ENCODE results near the gene SLC2A9. TPM values are rescaled to one million over a fixed set of nuclear protein-coding genes. Genes with fewer than 3 reads are reported as not detected.

Gene SLC2A9
- polyA plus RNA-seq, 2 of the 4 experiments (the other 2 are of a cell fraction): 0.62 to 0.70 TPM

DNA sequence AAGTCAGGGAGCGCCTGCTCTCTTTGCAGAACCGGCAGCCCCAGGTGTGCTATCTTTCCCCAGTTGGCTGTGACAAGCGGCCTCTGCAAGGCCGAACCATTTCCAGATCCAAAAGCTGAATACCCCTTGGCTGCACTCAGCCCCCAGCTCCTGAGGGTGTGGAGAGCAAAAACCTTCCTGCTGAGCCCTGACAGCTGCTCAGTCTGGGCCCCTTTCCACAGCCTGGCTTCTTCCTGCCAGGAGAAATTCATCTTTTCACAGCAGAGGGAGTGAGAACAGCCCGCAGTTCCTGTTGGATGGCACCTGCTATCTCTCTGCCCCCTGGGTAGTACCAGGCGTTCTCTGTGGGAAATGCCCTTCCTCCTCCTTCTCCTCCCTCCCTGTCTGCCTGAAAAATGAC is 161.5 kb downstream of the SLC2A9 start:
- 4% methylated on average over 6 of the region's 6 CpGs for WGBS (ENCODE audit: missing lambda C conversion rate)
- TF ChIP-seq SREBF2 (IDR thresholded peaks at IDR 0.05) (no peak), ZSCAN20 (CRISPR knock-in tag; IDR thresholded peaks at IDR 0.05) (no peak), RCOR1 (IDR thresholded peaks at IDR 0.05; ENCODE audit: low read depth, low read length) (no peak), NPAS2 (CRISPR knock-in tag; IDR thresholded peaks at IDR 0.05; ENCODE audit: borderline replicate concordance) (no peak), RFX5 (IDR thresholded peaks at IDR 0.05) (no peak), MAZ (IDR thresholded peaks at IDR 0.05; ENCODE audit: borderline replicate concordance, low read depth, low read length) (no peak), FOSL2 (IDR thresholded peaks at IDR 0.05) (no peak), FOSL2 (CRISPR knock-in tag; IDR thresholded peaks at IDR 0.05) (no peak), MYC (IDR thresholded peaks at IDR 0.05; ENCODE audit: borderline replicate concordance, low read length) (no peak), JUNB (IDR thresholded peaks at IDR 0.05) (no peak), HEYL (CRISPR knock-in tag; IDR thresholded peaks at IDR 0.05) (no peak), CBX8 (IDR thresholded peaks at IDR 0.05) (no peak), EHF (CRISPR knock-in tag; IDR thresholded peaks at IDR 0.05) (no peak), CHD2 (IDR thresholded peaks at IDR 0.05; ENCODE audit: low read length, partially characterized antibody) (no peak), JUN (IDR thresholded peaks at IDR 0.05) (no peak), HOXB5 (CRISPR knock-in tag; IDR thresholded peaks at IDR 0.05) (no peak)
- TF ChIP-seq, protein P1, sequence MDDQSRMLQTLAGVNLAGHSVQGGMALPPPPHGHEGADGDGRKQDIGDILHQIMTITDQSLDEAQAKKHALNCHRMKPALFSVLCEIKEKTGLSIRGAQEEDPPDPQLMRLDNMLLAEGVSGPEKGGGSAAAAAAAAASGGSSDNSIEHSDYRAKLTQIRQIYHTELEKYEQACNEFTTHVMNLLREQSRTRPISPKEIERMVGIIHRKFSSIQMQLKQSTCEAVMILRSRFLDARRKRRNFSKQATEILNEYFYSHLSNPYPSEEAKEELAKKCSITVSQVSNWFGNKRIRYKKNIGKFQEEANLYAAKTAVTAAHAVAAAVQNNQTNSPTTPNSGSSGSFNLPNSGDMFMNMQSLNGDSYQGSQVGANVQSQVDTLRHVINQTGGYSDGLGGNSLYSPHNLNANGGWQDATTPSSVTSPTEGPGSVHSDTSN (IDR thresholded peaks at IDR 0.05): no peak
- TF ChIP-seq, protein P2, sequence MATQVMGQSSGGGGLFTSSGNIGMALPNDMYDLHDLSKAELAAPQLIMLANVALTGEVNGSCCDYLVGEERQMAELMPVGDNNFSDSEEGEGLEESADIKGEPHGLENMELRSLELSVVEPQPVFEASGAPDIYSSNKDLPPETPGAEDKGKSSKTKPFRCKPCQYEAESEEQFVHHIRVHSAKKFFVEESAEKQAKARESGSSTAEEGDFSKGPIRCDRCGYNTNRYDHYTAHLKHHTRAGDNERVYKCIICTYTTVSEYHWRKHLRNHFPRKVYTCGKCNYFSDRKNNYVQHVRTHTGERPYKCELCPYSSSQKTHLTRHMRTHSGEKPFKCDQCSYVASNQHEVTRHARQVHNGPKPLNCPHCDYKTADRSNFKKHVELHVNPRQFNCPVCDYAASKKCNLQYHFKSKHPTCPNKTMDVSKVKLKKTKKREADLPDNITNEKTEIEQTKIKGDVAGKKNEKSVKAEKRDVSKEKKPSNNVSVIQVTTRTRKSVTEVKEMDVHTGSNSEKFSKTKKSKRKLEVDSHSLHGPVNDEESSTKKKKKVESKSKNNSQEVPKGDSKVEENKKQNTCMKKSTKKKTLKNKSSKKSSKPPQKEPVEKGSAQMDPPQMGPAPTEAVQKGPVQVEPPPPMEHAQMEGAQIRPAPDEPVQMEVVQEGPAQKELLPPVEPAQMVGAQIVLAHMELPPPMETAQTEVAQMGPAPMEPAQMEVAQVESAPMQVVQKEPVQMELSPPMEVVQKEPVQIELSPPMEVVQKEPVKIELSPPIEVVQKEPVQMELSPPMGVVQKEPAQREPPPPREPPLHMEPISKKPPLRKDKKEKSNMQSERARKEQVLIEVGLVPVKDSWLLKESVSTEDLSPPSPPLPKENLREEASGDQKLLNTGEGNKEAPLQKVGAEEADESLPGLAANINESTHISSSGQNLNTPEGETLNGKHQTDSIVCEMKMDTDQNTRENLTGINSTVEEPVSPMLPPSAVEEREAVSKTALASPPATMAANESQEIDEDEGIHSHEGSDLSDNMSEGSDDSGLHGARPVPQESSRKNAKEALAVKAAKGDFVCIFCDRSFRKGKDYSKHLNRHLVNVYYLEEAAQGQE (IDR thresholded peaks at IDR 0.05): no peak
- TF ChIP-seq, protein P3, sequence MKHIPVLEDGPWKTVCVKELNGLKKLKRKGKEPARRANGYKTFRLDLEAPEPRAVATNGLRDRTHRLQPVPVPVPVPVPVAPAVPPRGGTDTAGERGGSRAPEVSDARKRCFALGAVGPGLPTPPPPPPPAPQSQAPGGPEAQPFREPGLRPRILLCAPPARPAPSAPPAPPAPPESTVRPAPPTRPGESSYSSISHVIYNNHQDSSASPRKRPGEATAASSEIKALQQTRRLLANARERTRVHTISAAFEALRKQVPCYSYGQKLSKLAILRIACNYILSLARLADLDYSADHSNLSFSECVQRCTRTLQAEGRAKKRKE (CRISPR knock-in tag; IDR thresholded peaks at IDR 0.05; ENCODE audit: low read depth): no peak
- TF ChIP-seq, protein P4, sequence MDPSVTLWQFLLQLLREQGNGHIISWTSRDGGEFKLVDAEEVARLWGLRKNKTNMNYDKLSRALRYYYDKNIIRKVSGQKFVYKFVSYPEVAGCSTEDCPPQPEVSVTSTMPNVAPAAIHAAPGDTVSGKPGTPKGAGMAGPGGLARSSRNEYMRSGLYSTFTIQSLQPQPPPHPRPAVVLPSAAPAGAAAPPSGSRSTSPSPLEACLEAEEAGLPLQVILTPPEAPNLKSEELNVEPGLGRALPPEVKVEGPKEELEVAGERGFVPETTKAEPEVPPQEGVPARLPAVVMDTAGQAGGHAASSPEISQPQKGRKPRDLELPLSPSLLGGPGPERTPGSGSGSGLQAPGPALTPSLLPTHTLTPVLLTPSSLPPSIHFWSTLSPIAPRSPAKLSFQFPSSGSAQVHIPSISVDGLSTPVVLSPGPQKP (IDR thresholded peaks at IDR 0.05; ENCODE audit: low read depth, low read length): no peak
- POLR2A ChIA-PET: no interaction called here
- H3K9me3 ChIP-seq: no peaks in the 10 kb centered on the region
- H3K4me1 ChIP-seq: no peaks in the 10 kb centered on the region
- no peak for ATAC-seq
- no peak overlapping the region for H3K4me2 ChIP-seq
- no peak for DNase-seq (ENCODE audit: low read depth in 1 of 2, low spot score in 1 of 2)
- H3K4me3 ChIP-seq: no peak overlapping the region
- CTCF ChIA-PET: no interaction called here
- FAIRE-seq: no peak
- no peak overlapping the region for H3K27ac ChIP-seq

DNA sequence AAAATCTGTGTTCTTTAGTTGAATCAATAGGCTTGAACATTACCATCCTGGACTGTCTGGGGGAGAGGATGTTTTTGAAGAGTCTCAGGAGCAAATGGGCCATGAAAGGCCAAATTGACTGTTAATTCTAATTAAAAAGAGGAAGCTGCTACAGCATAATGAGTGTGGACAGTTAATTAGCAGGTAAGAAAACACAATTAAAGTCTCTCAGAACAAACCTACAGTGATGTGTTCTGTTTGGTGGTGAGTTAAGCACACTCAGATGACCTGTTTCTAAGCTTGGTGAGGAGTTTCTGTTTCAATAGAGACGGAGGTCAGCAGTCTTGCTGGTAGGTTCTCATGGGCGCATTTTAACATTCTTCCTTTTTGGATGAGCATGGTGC is 171.8 kb downstream of the SLC2A9 start:
- Histone ChIP-seq H3K4me1 (no peaks in the 10 kb centered on the region), H3K9me3 (no peaks in the 10 kb centered on the region), H3K27ac (no peak overlapping the region), H3K4me2 (no peak overlapping the region), H3K4me3 (no peak overlapping the region)
- FAIRE-seq (no peak), DNase-seq (ENCODE audit: low read depth in 1 of 2, low spot score in 1 of 2) (no peak), ATAC-seq (no peak)
- no peak for TF ChIP-seq RARB (CRISPR knock-in tag; IDR thresholded peaks at IDR 0.05)
- TF ChIP-seq, protein P5, sequence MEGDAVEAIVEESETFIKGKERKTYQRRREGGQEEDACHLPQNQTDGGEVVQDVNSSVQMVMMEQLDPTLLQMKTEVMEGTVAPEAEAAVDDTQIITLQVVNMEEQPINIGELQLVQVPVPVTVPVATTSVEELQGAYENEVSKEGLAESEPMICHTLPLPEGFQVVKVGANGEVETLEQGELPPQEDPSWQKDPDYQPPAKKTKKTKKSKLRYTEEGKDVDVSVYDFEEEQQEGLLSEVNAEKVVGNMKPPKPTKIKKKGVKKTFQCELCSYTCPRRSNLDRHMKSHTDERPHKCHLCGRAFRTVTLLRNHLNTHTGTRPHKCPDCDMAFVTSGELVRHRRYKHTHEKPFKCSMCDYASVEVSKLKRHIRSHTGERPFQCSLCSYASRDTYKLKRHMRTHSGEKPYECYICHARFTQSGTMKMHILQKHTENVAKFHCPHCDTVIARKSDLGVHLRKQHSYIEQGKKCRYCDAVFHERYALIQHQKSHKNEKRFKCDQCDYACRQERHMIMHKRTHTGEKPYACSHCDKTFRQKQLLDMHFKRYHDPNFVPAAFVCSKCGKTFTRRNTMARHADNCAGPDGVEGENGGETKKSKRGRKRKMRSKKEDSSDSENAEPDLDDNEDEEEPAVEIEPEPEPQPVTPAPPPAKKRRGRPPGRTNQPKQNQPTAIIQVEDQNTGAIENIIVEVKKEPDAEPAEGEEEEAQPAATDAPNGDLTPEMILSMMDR (IDR thresholded peaks at IDR 0.05): no peak
- TF ChIP-seq KDM5A (IDR thresholded peaks at IDR 0.05): no peak
- TF ChIP-seq HOXB13 (CRISPR knock-in tag; IDR thresholded peaks at IDR 0.05; ENCODE audit: low read depth): no peak
- TF ChIP-seq BHLHE40 (IDR thresholded peaks at IDR 0.05; ENCODE audit: low read depth, low read length): no peak
- TF ChIP-seq, protein P6, sequence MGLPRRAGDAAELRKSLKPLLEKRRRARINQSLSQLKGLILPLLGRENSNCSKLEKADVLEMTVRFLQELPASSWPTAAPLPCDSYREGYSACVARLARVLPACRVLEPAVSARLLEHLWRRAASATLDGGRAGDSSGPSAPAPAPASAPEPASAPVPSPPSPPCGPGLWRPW (IDR thresholded peaks at IDR 0.05): no peak
- POLR2A ChIA-PET: no interaction called here
- WGBS (ENCODE audit: missing lambda C conversion rate): 73% methylated on average over 2 of the region's 2 CpGs
- CTCF ChIA-PET: no interaction called here

Measured in A549 (cell line).